IMR-90 (cell line): ENCODE data around the gene MAP3K9.

ENCODE experiments used
- CEBPB ChIP-seq: IDR thresholded peaks from 2 replicates; pipeline ENCODE4 v1.6.1; 2012; ENCODE audit warnings: low read depth, low read length, improper control_type of control experiment
- FOS ChIP-seq: fragments of 150-350 bp; IDR thresholded peaks from 2 replicates; pipeline ENCODE4 v1.6.1; 2016; ENCODE audit warnings: low read depth, low read length
- MAFK ChIP-seq: IDR thresholded peaks from 2 replicates; pipeline ENCODE4 v1.6.1; 2012; ENCODE audit warnings: low read depth, low read length, improper control_type of control experiment
- MXI1 ChIP-seq: IDR thresholded peaks from 2 replicates; pipeline ENCODE4 v1.6.1; 2012; ENCODE audit warnings: low read depth, mild to moderate bottlenecking, low read length, moderate library complexity, borderline replicate concordance
- NFE2L2 ChIP-seq: fragments of 150-350 bp; IDR thresholded peaks from 2 replicates; pipeline ENCODE4 v1.6.1; 2016; ENCODE audit warnings: low read depth, mild to moderate bottlenecking, low read length
- POLR2A ChIP-seq: IDR thresholded peaks from 2 replicates; pipeline ENCODE4 v1.6.1; 2012; ENCODE audit warnings: mild to moderate bottlenecking, low read depth, low read length
- RAD21 ChIP-seq: IDR thresholded peaks from 2 replicates; pipeline ENCODE4 v1.6.1; 2012; ENCODE audit warnings: low read length, improper control_type of control experiment
- RFX5 ChIP-seq: IDR thresholded peaks from 2 replicates; pipeline ENCODE4 v1.8.0; 2012; ENCODE audit warnings: low read depth, mild to moderate bottlenecking, low read length, moderate library complexity
- SMC3 ChIP-seq: fragments of 150-350 bp; IDR thresholded peaks from 2 replicates; pipeline ENCODE4 v1.6.1; 2016; ENCODE audit warnings: low read depth, mild to moderate bottlenecking, antibody characterized with exemption, low read length, moderate library complexity
- USF2 ChIP-seq: fragments of 150-350 bp; IDR thresholded peaks from 2 replicates; pipeline ENCODE4 v1.6.1; 2017; ENCODE audit warnings: mild to moderate bottlenecking, antibody characterized with exemption, low read length, low read depth
- TF ChIP-seq, protein P1 (sequence below): conservative IDR thresholded peaks from 2 replicates; pipeline ENCODE4 v1.5.1; 2012; ENCODE audit warnings: mild to moderate bottlenecking, low read depth, low read length, improper control_type of control experiment
- TF ChIP-seq, protein P2 (sequence below): fragments of 150-350 bp; IDR thresholded peaks from 2 replicates; pipeline ENCODE4 v1.6.1; 2016; ENCODE audit warnings: low read depth, mild to moderate bottlenecking, low read length, moderate library complexity, borderline replicate concordance

- TF ChIP-seq, protein P1, sequence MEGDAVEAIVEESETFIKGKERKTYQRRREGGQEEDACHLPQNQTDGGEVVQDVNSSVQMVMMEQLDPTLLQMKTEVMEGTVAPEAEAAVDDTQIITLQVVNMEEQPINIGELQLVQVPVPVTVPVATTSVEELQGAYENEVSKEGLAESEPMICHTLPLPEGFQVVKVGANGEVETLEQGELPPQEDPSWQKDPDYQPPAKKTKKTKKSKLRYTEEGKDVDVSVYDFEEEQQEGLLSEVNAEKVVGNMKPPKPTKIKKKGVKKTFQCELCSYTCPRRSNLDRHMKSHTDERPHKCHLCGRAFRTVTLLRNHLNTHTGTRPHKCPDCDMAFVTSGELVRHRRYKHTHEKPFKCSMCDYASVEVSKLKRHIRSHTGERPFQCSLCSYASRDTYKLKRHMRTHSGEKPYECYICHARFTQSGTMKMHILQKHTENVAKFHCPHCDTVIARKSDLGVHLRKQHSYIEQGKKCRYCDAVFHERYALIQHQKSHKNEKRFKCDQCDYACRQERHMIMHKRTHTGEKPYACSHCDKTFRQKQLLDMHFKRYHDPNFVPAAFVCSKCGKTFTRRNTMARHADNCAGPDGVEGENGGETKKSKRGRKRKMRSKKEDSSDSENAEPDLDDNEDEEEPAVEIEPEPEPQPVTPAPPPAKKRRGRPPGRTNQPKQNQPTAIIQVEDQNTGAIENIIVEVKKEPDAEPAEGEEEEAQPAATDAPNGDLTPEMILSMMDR: no peak
- no peak for TF ChIP-seq CEBPB
- no peak for TF ChIP-seq NFE2L2
- TF ChIP-seq RFX5: no peak
- TF ChIP-seq USF2: no peak
- no peak for TF ChIP-seq MAFK
- no peak for TF ChIP-seq SMC3
- TF ChIP-seq MXI1: no peak
- TF ChIP-seq POLR2A: no peak
- no peak for TF ChIP-seq RAD21
- no peak for TF ChIP-seq FOS
- TF ChIP-seq, protein P2, sequence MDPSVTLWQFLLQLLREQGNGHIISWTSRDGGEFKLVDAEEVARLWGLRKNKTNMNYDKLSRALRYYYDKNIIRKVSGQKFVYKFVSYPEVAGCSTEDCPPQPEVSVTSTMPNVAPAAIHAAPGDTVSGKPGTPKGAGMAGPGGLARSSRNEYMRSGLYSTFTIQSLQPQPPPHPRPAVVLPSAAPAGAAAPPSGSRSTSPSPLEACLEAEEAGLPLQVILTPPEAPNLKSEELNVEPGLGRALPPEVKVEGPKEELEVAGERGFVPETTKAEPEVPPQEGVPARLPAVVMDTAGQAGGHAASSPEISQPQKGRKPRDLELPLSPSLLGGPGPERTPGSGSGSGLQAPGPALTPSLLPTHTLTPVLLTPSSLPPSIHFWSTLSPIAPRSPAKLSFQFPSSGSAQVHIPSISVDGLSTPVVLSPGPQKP: no peak
Measured at GRCh38 chr14:70785556-70785955, 23.8 kb downstream of the MAP3K9 start.
